Stimulated activated CD8-positive, alpha-beta memory T cell treated with anti-CD3 and anti-CD28 coated beads, Interleukin-12 subunit alpha, Interleukin-12 subunit beta, amount 100 ng/mL, for 1 hour (primary cell): ENCODE data around the gene NPW.
A peak's percentile ranks its signal among the peaks of the same experiment; 100 is the strongest.
"Not testable (repeated sequence)": the region's sequence is repeated elsewhere in the genome, so short reads cannot be mapped to it uniquely, and the experiment has no call there.

Experiments
- DNase-seq: peaks from one replicate; pipeline ENCODE4 v3.0.0-alpha.2; 2020; ENCODE audit warnings: low read depth

The NPW gene

DNA sequence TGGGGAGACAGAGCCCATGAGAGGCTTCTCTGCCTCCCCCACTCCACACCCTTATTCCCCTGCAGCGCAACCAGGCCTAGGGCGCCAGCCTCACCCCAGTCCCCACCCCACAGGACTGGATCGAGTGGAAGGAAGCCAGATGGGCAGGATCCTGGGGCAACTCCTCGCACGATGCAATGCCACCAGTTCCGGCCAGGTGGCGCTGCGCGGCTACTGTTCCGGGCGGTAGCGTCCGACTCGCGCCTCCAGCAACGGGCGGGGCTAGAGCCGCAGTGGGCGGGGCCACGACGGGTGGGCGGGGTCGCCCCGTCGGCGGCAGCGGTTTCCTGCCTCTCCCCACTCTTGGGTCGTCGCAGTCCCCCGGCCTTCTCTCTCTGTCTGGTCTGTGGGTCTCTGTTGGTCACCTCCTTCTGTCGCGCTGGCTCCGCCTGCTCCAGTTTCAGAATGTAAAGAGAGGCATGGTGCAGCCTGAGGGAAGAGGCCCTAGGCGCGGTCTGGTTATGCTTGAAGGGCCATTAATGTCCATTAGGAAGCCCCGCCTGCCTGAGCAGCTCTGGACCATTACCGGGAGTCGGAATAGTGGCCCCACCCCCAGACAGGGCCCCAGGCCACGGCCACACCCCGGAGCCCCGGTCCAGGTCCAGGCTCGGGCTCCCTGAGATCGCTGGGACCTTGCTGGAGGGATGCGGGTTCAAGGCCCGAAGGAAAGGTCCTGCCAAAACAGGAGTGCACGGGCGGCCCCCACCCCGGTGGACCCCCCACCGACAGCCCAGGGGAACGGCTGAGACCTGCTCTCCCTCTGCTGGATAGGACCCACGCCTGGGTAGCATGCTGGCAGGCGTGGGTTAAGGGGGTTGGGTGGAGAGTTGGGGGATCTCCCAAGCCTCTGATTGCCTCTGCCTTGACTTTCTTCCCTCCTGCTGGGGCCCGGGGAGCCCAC lies 3.8 kb downstream of the NPW start:
- peak; percentile 92 for DNase-seq

DNA sequence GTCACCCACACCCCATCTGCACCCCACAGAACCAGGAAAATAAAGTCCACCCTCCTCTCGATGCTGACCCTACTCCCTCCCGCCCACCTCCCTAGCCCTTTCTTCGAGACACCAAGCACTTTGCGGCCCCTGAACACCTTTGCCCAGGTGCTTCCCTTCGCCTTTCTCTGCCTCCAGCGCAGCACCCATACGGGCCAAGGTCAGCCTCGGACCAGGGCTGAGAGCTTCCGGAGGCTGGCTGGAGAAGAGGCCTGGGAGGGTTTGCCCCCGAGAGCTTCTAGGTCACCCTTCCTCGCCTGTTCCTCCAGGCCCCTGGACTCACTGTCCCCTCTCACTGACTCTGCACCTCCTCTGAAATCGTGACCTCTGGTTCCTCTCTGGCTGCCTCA lies 4.4 kb downstream of the NPW start:
- no peak for DNase-seq

DNA sequence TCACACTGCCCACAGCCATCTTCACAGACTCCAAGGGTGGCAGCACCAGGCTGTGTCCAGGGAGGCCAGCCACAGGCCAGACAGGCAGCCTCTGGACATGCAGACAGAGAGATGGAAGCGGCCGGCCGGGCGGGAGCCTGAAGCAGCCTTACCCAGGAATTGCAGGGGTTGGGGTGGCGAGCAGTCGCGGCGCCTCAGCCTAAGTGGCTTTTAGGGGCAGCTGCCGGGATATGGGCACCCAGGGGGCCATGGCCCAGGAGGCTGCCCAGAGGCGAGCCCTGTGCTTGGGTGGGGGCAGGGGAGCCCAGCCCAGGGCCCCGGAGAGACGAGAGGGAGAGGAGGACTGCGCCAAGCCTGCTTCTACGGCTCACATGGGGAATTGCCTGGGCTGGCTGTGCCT lies 5.7 kb downstream of the NPW start:
- no peak for DNase-seq

DNA sequence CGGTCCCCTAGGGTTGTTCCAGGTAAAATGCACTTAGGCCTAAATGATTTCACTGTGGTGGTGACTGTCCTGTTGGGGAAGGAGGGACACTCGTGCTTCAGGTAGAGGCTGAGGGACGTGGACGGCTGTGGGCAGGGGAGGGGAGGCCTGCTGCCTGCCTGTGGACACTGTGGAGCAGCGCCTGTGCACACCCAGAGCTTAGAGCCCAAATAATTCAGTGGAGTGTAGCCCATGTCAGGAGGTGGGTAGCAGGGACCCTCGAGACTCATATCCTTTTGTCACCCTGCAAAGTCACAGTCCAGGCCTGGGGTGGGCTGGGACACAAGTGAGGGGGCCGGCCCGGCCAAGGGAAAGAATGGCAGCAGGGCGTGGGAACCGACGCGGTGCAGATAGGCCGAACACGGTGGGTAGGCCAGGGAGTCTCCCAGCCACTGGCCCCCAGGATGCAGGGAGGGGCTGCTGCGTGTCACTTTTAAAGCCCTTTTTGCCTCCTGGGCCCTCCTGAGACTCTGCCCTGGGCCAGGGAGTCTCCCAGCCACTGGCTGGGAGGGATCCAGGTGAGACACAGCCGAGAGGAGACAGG lies 6.4 kb downstream of the NPW start:
- no peak for DNase-seq

DNA sequence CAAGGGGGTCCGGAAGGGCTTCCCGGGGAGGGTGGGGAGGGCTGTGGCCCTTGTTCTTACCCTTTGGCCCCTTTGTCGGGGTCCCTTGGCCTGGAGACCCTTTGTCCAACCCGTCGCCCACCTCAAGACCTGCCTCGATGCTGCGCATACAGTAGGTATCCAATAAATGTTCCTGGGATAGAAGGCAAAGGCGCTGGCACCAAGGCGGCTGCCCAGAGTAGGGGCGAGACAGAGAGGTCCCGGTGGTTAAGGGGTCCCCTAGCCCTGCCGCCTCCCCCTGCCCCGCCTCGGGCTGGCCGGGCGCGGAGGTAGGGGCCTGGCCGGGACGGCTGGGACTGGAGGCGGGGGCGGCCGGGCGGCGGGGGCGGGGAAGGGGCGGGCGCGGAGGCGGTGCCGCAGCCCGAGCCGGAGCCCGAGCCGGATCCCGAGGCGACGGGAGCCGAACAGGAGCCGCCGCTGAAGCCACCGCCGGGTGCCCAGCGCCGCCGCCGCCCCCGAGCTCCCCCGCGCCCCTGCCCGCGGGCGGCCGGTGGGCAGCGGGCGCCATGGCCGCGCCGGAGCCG lies 7.0 kb downstream of the NPW start, which contains the start of gene NHERF2:
Gene NHERF2, plus strand, starts transcription at position 442 of the 563 bp plus-strand sequence. Its CDS starts 104 bp downstream, at position 546.
- DNase-seq, result no peak

DNA sequence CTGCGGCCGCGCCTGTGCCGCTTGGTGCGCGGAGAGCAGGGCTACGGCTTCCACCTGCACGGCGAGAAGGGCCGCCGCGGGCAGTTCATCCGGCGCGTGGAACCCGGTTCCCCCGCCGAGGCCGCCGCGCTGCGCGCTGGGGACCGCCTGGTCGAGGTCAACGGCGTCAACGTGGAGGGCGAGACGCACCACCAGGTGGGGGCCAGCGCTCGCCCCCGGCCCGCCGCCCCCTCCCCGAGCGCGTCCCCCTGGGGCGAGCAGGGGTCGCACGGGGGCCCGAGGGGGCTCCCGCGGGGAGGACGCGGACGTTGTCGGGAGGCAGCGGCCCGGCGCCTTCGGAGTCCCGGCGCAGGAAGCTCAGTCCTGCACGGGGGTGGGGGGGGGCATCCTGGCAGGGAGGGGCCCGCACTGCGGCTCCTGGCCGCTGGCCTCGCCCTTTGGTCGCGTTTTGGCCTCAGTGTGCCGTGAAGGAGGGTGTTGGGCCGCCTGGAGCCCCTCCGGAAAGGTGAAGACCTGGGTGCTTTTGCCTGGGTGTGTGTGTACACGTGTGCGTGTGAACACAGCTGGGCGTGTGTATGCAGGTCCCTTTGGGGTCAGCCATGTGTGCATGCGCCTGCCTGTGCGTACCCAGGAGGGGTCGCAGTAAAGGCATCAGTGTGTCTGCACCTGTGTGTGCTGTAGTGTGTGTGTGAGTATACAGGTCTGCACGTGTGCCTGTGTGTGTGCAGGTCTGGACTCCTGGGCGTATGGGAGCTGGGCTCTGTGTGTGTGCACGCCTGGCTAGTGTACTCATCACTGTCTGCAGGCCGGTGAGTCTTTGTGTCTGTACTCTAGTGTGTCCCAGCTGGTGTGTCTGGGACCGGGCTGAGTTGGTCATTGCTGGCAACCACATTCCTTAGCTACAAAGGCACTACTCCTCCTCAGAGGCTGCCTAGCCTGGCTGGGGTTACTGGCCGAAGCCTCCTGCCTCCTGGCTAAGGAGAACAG lies 7.7 kb downstream of the NPW start:
- no peak for DNase-seq

DNA sequence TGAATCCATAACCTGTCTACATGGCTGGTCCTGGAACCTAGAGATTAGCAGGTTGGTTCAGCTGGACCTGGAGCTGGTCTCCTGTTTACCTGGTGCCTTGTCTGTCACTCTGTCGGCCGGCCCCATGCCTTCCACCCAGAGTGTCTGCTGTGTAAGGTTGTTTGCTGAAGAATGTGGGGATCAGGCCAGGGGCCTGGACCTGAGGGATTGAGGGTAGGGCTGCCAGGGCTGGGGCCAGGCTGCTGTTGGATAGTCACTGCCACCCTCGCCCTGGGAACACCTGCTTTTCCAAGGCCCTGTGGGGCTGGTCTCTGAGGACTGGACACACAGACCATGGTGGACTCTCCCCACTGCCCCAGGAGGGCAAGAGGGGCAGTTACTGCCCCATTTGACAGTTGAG lies 8.6 kb downstream of the NPW start:
- no peak for DNase-seq

DNA sequence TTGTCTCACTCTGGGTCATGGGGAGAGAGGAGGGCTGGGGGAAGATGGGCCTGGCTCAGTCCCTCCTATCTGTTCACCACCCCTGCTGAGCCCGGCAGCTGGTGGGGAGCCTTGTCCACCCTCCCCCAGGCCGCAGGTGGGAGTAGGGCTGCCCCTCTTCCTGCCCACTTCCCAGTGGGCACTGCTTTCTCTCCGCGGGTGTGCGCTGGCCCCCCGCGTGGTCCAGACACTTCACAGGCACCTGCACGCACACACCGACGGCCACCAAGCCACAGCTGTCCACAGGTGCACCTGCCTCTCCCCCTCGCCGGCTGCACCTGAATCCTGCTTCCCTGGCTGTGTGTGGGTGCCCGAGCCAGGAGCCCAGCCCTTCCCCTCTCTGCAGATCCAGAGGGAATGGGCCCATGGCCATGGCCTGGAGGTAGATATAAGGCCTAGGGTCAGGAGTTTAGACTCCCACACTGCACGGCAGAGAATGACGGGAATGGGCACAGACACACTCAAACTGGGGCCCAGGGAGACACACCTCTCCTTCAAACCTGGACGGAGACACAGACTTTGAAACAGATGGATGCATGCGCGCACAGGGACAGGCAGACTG lies 9.1 kb downstream of the NPW start:
- DNase-seq, result no peak

DNA sequence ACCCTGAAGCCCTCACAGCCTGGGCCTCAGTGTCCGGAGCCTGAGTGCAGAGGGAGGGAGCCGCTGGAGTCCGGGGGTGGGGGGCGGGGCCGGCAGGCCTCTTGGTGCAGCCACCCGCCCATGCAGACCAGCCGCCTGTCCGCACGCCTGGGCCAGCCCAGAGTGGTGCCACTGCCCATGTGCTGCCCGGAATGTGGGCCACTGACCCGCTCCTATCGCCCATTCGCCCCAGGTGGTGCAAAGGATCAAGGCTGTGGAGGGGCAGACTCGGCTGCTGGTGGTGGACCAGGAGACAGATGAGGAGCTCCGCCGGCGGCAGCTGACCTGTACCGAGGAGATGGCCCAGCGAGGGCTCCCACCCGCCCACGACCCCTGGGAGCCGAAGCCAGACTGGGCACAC lies 9.8 kb downstream of the NPW start:
- no peak for DNase-seq

DNA sequence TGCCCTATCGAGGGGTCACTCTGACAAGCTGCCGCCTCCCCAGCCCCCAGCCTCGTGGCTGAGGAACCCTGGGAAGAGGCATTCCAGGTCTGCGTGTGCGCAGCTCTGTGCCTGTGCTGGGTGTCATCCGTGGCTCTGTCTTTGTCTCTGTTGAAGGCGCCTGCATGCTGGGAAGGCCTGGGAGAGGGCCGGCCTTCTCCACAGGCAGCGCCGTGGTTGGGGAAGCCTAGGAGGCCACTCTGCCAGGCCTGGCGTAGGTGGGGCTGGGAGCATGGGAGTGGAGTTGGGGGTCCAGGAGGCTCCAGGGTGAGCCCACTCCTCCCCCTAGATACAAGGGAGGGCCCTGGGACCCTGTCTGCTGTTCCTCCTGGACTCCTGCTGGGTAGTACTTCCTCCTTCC lies 10.5 kb downstream of the NPW start:
- no peak for DNase-seq

DNA sequence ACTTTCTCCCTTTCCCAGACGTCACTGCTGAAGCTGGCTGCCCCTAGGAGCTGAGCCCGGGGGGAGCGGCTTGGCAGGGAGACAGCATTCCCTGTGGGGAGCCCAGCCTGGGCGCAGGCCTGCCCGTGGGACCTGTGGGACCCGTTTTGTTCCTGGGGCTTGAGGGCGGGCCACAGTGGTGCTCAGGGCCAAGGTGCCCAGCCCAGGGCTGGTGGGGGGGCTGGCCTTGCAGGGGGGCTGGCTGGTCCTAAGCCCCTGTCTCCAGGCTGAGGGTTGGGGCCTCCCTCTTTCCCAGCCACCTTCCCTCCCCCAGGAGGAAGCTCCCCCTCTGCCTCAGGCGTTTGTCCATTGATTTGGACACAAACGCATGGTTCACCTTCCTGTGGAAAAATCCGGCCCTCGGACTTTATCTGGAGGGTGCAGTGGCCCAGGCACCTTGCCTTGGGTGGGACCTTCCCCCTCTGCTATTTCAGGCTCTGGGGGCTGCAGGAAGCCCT lies 11.5 kb downstream of the NPW start:
- no peak for DNase-seq

DNA sequence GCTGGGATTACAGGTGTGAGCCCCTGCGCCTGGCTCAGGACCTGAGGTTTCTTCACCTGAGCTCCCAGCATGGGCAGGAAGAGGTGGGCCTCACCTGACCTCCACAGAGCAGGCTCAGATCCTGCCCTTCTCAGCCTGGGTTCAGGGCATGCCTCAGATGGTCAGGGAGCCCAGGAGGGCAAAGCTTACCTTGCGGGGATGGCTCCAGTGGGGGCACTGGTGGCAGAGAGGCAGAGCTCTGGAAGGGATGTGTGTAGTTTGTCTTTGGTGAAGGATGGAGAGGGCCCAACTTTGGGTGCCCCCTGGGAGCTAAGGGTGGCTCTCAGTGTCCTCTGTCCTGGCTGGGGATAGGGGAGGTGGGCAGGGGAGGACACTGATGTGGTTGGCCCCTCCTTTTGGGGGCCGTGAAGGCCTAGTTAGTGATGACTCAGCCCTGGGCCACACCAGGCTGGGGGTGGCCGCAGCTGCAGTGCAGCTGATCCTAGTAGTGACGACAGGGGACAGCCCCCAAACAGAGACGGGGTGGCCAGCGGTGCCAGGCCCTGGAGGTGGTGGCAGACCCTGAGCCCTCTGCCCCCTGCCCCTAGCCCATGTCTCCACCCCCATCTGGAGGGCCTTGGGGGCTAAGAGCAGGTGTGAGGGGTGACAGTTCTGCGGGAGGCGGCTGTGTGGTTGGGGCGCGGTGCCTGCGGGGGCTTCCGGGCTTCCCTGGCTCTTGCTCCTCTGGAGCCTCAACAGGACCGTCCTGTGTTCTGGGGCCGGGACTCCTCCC lies 12.9 kb downstream of the NPW start:
- DNase-seq, result no peak

DNA sequence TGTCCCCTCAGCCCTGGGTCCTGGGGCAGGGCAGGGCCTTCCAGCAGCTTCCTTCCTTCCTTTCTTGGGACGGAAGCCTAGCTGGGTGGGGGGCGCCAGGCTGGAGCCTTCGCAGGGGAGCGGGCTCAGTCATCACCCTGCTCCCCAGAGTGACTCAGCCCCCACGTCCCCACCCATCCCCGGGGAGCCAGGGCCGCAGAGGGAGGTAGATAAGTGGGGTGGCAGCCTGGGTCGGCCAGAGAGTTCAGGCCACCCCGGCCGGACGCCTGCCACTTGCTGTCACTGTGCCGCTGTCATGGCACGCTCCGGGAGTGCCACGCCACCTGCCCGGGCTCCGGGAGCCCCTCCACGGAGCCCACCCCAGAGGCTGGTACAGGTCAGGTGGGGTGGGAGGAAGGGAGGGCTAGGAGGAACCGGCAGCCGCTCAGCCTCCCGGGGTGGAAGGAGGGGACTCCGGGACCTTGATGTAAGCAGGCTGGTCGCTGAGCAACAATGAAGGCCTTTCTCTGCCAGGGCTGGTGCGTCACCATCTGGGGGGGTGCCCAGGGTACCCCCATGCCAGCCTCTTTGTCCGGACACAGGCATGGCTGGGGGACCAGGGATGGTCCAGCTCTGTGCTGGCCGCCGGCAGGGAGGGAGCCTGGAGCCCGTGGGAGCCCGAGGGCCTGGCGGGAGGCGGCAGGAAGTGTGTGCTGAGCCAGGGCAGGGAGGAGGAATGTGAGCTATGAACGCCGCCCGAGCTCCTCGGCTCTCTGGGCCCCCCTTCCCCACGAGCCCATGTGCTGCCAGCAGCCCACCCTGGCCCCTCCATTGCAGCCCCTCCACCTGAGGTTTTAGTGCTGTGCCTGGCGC lies 13.7 kb downstream of the NPW start:
- DNase-seq, result no peak

DNA sequence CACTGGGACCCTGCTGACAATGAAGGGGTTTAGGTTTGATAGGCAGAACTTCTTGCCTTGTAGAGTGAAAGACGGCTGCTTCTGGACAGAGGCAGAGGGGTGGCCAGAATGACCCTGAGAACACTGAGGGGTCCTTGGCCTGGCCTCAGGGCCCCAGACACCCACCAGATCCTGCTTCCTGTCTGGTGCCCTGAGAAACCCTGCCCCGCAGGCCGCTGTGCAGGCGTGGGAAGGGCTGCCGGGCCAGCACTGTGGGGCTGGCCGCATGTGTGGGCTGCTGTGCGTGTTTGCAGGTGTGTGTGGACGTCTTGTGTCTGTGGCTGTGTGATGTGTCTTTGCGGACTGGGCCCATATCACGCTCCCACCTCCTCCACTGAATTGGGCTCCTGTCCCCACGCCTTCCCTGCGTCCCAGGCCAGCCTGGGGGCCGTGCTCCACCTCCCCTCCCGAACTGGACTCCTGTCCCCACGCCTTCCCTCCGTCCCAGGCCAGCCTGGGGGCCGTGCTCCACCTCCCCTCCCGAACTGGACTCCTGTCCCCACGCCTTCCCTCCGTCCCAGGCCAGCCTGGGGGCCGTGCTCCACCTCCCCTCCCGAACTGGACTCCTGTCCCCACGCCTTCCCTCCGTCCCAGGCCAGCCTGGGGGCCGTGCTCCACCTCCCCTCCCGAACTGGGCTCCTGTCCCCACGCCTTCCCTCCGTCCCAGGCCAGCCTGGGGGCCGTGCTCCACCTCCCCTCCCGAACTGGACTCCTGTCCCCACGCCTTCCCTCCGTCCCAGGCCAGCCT lies 14.5 kb downstream of the NPW start:
- DNase-seq, result not testable (repeated sequence)

DNA sequence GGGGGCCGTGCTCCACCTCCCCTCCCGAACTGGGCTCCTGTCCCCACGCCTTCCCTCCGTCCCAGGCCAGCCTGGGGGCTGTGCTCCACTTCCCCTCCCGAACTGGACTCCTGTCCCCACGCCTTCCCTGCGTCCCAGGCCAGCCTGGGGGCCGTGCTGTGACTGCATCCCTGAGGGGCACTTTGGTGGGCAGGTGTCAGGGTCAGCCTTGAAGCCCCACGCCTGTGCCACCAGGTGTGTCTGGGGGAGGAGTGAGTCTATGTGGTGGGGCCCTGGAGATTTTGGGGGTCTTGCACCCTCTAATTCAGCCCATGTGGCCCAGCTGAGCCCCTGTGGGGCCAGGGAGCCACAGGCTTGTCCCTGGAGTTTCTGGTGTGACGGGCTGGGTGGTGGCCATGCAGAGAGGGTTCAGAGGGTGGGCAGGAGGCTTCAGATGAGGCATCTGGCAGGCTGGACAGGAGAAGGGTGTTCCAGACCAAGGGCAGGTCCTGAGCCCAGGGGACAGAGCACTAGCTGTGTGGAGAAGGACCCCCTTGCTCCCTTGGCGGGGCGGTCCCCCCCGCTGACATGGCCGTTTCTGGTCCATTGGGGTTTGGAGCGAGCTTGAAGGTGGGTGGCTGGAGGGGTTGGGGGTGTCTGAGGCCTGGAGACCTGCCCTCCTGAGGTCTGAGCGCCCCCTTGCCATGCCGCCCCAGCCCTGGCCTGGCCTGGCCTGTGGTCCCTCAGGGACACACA lies 15.3 kb downstream of the NPW start:
- no peak for DNase-seq

DNA sequence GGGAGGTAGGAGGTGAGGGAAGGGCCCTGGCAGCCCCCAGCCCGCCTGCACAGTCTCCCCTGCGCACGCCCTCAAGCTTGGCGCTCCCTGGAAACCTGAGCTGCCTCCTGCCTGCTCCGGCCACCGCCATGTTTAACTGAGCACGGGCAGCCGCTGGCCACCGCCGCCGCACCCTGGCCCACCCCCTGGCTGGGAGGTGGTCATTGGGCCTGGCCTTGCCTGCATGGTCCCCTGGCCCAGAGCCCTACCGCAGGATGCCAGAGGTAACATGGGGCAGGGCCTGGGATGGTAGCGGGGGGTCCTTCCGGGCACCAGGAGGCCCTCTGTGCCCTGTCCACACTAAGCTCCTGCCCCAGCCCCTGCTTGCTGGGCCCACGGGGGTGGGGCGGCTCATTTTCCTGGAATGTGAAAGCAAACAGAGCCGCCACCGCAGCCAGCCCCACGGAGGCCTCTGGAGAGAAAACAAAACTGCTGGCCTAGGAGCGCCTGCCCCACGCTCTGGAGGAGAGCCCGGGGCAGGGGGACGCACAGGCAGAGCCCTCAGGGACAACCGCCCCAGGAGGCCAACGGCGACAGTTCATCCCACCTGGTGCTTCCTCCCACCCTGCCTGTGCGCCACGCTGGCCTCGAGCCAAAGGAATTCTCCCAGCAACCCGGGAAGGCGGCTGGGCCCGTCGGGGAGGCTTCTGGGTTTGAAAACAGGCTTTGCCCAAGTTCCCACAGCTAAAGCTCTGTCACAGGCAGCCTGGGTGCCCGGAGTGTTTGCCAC lies 16.0 kb downstream of the NPW start:
- DNase-seq, result no peak

DNA sequence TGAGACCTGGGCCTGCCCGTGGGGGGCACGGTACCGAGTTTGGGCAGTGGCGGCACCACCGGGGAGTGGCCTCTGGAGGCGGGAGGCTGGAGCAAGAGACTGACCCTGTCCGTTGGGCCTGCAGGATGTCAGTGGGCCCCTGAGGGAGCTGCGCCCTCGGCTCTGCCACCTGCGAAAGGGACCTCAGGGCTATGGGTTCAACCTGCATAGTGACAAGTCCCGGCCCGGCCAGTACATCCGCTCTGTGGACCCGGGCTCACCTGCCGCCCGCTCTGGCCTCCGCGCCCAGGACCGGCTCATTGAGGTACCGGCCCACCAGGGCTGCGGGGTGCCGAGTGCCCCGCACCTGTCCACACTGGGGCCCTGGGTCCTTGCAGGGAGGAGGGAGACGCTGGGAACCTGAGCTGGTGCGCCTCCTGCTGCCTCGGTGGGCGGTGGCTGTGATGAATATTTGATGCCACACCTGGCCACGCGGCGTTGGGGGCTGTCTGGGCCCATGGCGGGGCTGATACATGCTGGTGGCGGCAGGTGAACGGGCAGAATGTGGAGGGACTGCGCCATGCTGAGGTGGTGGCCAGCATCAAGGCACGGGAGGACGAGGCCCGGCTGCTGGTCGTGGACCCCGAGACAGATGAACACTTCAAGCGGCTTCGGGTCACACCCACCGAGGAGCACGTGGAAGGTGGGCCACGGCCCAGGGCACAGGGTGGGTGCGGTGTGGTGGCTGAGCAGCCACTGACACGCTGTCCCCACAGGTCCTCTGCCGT lies 16.8 kb downstream of the NPW start:
- no peak for DNase-seq
